T47D (cell line): Measurements from ENCODE around the gene FARP1.

Source experiments
- DNase-seq, 2 experiments: peaks; one replicate each; pipeline versions ENCODE4 v3.0.0 to v3.0.0-alpha.2; 2011 to 2012; ENCODE audit warnings: low read depth in 1 of 2, low spot score in 1 of 2
- JUND ChIP-seq: IDR thresholded peaks from 2 replicates; pipeline ENCODE4 v1.6.1; 2012; ENCODE audit warnings: low read depth
- in situ Hi-C: cut with HindIII; loops from 2 replicates; pipeline ENCODE4 v1.10.0; 2016; ENCODE audit warnings: low sequenced_read_pairs, low pct_unique_long_range_greater_than_20kb

Gene FARP1

DNA sequence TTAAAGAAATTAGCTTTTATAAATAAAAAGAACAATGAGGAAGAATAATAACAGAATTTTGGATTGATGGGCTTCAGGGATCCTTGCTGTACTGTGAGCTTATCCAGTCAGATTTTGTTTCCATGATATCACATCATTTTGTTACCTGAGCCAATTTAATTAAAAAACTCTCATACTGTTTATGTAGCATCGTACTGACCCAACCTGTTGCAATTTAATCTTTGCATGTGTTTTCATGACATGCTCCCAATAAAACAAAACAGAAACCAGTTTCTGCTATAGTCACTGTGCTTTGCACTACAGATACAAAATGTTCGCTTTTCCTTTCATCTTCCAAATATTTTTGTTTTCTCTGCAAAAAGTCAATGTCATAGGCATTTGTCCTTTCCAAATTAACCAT is 143.9 kb downstream of the FARP1 start:
- no peak for TF ChIP-seq JUND
- in situ Hi-C loops = no loop called here
- no peak for DNase-seq

DNA sequence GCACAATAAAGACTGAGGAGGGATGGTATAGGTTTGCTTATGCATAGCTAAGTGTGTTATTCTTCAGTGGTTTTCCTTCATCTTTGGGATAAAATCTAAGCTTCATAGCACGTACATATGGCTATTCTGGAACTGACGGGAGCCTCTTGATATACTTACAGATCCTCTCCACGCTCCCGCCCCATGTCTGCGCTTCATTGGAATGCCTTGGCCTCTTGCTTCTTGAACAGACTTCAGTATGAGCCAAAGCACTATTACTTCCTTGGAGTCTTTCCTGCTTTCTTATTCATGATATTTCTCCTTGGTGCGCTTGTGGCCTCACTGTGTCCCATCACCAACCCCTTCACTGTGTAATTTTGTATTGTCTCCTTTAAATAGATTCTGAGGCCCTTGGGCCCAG is 145.3 kb downstream of the FARP1 start:
- in situ Hi-C loops = no loop called here
- no peak for TF ChIP-seq JUND
- DNase-seq = no peak

DNA sequence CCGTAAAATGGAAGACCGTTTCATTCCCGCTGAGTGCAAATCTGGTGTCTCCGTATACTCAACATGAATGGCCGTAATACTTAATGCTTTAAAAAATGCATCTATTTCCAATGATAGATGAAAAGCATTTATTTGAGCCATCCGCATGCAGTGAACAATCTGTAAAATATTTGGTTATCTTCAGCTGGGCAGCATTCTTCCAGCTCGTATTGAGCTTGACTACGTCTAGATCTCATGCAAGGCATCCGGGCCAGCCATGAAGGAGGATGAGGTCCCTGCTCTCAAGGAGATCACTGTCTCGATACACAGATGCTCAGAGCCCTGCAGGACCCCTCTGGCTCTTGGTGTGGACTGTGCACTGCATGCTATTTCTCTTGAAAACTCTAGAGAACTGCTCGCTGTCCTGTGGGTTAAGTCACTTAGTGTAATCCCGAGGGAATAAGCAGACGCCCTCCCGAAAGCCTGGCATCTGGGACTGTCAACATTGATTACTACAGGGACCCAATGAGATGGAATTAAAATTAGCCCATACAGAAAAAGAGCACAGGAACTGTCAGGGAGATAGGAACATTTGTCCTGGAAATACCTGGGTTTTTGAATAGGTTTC is 146.5 kb downstream of the FARP1 start:
- no peak for DNase-seq
- in situ Hi-C loops = no loop called here
- no peak for TF ChIP-seq JUND

DNA sequence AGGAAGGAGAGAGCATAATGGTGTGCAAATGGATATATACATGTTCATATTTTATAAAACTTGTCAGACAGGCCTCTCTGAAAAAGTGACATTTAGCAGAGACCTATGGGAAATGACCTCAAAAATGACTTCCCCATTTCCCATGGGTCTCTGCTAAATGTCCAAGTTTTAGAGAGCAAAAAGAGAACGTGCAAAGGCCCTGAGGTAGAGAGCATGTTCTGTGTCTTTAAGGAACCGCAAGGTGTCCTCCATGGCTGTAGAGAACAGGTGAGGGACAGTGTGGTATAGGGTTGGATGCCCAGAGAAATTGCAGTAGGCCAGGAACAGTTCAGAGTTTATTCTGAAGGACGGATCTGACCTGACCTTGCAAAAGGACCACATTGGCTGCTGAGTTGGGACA is 147.4 kb downstream of the FARP1 start:
- no peak for TF ChIP-seq JUND
- in situ Hi-C loops = no loop called here
- DNase-seq = no peak

DNA sequence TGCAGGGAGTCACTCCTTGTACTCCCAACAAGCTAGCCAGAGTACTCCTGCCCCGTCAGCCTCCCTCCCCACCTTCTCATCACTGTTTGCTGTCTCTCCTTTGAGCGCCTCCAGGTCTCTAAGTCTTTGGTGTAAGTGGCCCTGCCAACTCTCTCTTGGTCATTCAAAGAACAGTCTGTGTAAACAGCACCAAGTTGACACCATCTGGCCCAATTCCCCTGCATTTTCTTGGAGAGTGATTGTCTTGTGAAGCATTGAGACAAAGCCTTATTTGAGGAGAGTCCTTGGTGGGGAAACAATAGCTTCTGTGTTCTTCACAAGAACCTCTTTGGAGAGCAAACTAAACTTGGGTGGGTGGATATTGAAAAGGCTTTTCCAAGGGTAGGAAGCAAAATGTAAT is 148.8 kb downstream of the FARP1 start:
- TF ChIP-seq JUND = no peak
- in situ Hi-C loops = no loop called here
- peak in 1 of 2 experiments; percentile 80 for DNase-seq

DNA sequence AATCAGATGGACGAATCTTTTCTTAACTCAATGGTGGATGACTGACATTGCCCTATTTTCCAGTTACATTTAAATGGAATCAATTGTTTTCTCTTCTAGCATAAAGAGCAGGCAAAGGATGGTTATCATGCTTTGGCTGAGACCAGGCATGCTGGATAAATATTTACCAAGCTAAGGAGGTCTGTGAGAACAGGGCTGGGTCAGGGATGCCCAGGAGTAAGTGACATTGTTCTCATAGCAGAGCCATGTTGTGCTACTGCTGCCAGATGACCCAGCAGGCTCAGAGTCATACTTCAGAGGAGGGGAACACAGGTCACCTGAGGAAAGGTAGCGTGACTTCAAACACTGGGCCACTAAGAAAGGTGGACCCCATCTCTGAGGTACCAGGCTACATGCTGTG is 150.2 kb downstream of the FARP1 start:
- TF ChIP-seq JUND = peak; percentile 54; the same call in 1 of the 2 replicates

DNA sequence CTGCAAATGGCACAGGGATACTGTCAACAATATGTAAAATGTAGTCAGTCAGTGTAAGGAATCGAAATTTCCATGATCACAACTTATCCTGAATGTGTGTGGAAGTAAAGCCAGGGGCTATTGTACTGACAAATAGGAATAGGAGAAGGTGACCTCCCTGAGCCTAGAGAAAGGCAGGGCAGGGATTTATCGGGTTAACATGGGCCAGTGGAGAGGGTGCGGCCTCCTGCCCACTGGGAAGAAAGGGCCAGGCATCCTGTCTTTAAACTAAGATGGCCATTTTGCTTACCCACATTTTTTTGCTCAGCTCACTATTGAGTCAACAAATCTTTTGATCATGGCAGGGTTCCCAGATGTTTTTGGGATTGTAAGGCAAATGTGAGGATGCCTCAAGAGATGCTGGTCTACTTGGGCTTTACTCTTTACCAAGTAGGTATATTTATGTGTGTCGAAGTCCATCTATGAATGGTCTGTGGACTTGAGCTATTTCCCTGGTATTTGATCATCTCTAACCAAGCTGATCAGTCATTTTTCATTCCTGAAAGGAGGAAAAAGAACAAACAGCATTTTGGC is 150.8 kb downstream of the FARP1 start:
- TF ChIP-seq JUND = no peak
- in situ Hi-C loops = no loop called here
- peak in 1 of 2 experiments; percentile 75 for DNase-seq

More for the DNA sequence above, 150.2 kb downstream of the FARP1 start:
- peak; percentile 31 to 91 for DNase-seq
- in situ Hi-C loops = no loop called here

DNA sequence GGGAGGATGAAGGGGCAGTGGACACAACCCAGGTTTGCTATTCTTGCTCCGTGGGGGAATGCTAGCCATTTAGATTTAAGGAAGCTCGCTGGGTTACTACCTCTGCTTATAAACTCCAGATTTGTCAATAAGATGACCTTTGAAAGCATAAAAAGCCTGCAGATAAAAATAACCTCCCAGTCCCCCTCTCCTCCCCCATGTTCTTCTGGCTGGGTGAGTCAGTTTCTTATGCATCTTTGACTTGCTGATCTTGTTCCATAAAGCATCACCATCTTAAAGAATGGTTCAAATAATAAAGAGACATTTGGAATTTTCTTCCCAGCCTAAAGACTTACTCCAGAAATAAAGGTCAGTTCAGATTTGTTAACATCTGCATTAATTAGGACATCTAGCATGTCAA is 152.5 kb downstream of the FARP1 start:
- in situ Hi-C loops = no loop called here
- TF ChIP-seq JUND = no peak
- DNase-seq = no peak

DNA sequence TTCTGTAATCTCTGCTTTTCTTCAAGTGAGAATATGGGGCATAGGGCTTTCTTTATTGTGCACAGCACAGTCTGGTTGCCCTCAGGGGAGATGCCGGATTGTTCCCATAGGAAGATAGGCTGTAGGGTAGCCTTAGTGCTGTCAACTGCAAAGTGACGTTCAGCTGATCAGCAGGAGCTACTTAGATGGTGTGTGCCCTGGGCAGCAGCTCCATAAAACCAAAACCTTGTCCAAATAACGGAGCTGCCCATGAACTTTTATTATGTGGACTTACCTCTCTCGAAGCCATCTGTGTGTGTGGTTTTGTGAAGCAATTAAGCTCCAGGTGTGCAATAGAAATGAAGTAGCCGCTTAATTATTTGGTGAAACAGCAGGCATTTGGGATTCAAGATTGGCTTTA is 154.2 kb downstream of the FARP1 start:
- peak in 1 of 2 experiments; percentile 75 for DNase-seq
- TF ChIP-seq JUND = no peak
- in situ Hi-C loops = no loop called here

DNA sequence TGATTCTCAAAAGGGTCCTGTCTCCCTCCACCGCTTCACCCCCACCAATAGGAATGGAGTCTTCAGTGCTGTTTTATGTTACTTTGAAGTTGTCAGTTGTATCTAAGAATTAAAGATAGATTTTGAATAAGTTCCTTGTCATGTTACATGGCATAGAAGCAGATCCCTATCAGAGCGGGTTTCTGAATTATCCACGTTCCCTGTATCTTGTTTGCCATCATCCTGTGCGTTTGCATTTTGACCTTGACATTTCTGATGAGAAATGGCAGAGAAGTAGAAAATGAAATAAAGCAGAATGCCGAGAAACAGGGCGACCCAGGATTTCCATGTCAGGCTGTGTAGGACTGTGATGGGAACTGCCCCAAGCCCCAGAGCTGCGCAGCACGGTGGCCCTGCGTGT is 154.9 kb downstream of the FARP1 start:
- DNase-seq = peak in 1 of 2 experiments; percentile 47
- in situ Hi-C loops = no loop called here
- no peak for TF ChIP-seq JUND

DNA sequence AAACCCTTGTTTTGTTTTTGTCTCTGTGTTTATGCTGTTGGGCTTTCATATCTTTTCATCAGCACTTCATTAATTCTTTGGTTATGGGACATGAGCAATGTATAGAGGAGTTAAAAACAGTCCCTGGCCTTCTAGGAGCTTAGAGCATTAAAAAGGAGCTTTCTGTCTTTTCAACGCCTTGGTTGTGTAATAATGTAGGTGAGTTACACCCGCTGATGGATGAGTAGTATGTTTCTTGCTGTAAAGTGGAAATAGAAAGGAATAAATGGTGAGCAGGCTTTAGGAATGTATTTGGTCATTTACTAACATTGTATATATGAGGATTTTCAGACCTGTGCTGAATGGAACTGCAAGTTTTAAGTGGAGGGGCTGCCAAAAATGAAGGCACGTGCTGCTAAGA is 155.7 kb downstream of the FARP1 start:
- in situ Hi-C loops = no loop called here
- TF ChIP-seq JUND = no peak
- no peak for DNase-seq

DNA sequence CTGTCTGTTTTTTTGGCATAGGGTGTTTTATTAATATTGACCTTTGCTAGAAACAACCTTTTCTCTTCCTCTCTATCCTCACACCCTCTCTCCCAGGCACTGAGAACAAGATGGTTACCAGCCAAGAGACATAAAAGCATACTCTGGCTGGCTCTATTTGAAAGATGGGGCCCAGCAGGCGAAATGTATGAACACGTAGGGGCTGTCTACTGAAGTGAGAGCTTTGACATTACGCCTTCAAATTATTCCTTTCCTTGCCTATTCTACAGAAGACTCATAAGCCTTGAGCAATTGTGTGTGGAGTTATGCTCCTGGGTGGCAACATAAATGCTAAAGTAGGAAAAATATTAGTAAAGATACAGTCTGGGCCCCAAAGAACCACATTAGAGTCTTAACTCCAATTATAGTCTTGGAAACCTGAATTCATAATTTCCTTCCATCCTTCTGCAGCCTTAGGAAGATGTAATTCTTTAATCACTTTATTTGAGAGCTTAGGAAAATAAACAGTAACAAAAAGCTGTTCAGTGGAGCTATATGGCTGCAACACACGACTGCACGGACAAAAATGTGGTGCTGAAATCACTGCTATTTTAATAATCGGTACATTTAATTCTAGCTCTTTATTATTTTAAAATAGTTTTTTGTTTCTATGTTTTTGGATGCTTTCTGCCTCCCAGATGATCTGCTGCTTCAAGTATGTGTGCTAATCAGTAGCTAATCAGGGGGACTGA is 156.5 kb downstream of the FARP1 start:
- no peak for DNase-seq
- in situ Hi-C loops = no loop called here
- no peak for TF ChIP-seq JUND

DNA sequence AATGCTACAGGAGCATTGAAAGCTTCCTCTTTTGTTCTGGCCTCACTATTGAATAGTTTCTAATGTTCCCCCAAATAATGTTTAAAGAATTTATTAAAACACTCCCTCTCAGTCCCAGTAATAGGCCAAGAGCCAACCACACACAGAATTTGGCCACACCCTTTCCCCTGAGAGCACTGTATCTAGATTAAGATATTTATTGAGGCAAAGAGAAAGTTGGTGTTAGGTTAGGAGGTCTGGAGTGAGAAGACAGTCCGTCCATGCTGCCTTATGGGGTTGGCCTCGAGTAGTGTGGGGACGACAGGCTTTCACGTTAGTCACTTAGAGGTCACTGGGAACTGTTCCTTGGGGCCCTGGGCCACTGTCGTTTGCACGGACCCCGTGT is 157.1 kb downstream of the FARP1 start:
- TF ChIP-seq JUND = no peak
- no peak for DNase-seq
- in situ Hi-C loops = no loop called here
